Pancreas (tissue), 10 donors: ENCODE results near the gene CEACAM18. TPM values are rescaled to one million over a fixed set of nuclear protein-coding genes. Genes with fewer than 3 reads are reported as not detected.

Experiments used
- ATAC-seq, 4 donors: fragments of 200-7000 bp; cut with Tn5 transposase; one replicate each; pipeline versions ENCODE4 v1.8.0 to v1.9.1; 2020; ENCODE audit warnings: mild to moderate bottlenecking in 4 of 4, moderate library complexity in 4 of 4
- DNase-seq, 6 donors: peaks; one replicate each; pipeline ENCODE4 v3.0.0-alpha.2; 2020
- FAIRE-seq: peaks from 2 replicates; lab custom pipeline; 2012; peaks lifted over from hg19 to GRCh38; lab: Jason Lieb, UNC
- H3K27ac ChIP-seq, 4 donors: fragments of 200-600 bp; sonication (generic); 1 replicate in 3 of 4; 2 replicates in 1 of 4; pipeline versions ENCODE4 v1.5.0 to v1.8.0; 2020
- H3K27me3 ChIP-seq, 4 donors: fragments of 200-600 bp; one replicate each; pipeline ENCODE4 v1.8.0; 2021
- H3K36me3 ChIP-seq, 3 donors: fragments of 200-600 bp; sonication (generic) in 1 of 3; one replicate each; pipeline versions ENCODE4 v1.5.0 to v1.8.0; 2020 to 2021
- H3K4me1 ChIP-seq, 3 donors: fragments of 200-600 bp; one replicate each; pipeline ENCODE4 v1.8.0; 2021
- H3K4me3 ChIP-seq, 4 donors: fragments of 200-600 bp; sonication (generic) in 2 of 4; one replicate each; pipeline versions ENCODE4 v1.5.0 to v1.8.0; 2020 to 2021
- H3K9me3 ChIP-seq, 4 donors: fragments of 200-600 bp; one replicate each; pipeline ENCODE4 v1.8.0; 2021
- WGBS, 2 donors: extraction: QIAGEN DNeasy Blood & Tissue Kit; methylation state at CpG; one replicate each; pipeline ENCODE4 v1.1.7; 2013; 5-methylcytosine and 5-hydroxymethylcytosine counted together
- intact Hi-C, 3 donors: fragments of 100-400 bp; cut with DNase I; formaldehyde crosslinking; loops; one replicate each; pipeline versions ENCODE4 v1.11.1 to v1.14.2; 2022
- polyA plus RNA-seq, 2 donors: library from polyadenylated mRNA; stranded (reverse); fragments of 200-250 nt; gene quantifications; one replicate each; pipeline ENCODE4 v1.2.3, GENCODE V29; 2013
- total RNA-seq, 6 donors: library from RNA; stranded (reverse); fragmentation: NEBNext Ultra II Directional in 4 of 6; extraction: Animal tissue kit (Norgen Biotek cat#: 25700) in 4 of 6; gene quantifications; one replicate each; pipeline versions ENCODE4 v1.2.1 to v1.2.4, GENCODE V29; 2021 to 2023
- TF ChIP-seq, protein P1 (sequence below), 4 donors: fragments of 200-600 bp; sonication (generic) in 3 of 4; IDR thresholded peaks; one replicate each; pipeline versions ENCODE4 v1.5.0 to v1.8.0; 2021; ENCODE audit warnings: antibody characterized with exemption in 4 of 4
- donor health status: healthy with polysubstance abuse.
- donor health status: DM: no; HTN: no; CAD: no; lungs with moderate emphysema.
- donor health status: DM: no; HTN: no; CAD: no.
- donor health status: control.
- donor health status: control.
- donor health status: Bipolar disorder and iron deficiency.
- donor health status: DM: yes; HTN: yes; CAD: no.
- donor health status: DM: no; HTN: no; CAD: no.
- donor health status: DM: no; HTN: no; CAD: no.
- donor health status: DM: yes; HTN: yes; CAD: no.

Gene CEACAM18
- total and polyA plus RNA-seq, 8 donors: not detected

DNA sequence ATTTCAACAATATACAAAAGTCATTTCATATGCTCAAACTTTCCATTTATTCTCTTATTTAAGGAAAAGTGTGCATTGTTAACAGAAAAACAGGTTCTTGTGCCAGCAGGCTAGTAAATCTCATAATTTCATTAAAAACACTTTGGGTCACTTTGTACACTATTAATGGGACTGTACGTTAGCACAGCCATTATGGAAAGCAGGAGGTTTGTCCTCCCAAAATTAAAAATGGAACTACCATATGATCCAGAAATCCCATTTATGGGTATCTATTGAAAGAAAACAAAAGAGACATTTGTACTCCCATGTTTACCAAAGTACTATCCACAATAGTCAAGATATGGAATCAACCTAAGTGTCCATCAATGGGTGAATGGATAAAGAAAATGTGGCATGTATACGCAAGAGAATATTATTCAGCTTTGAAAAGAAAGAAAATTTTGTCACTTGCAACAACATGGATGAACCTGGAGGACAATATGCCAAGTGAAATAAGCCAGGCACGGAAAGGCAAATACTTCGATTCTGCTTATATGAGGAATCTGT is 61.6 kb downstream of the CEACAM18 start:
- 57 to 69% methylated on average over 4 of the region's 4 CpGs for WGBS, 2 donors
- ATAC-seq (no peak), DNase-seq (no peak), FAIRE-seq (no peak)
- intact Hi-C loops: no loop called here
- Histone ChIP-seq H3K36me3 (no peaks in the 10 kb centered on the region), H3K4me3 (no peak overlapping the region), H3K27ac (no peak overlapping the region), H3K27me3 (peaks cover 0 to 12% (median 0%) of the 10 kb centered on the region in 4 donors), H3K9me3 (no peaks in the 10 kb centered on the region), H3K4me1 (no peaks in the 10 kb centered on the region)
- TF ChIP-seq, protein P1, sequence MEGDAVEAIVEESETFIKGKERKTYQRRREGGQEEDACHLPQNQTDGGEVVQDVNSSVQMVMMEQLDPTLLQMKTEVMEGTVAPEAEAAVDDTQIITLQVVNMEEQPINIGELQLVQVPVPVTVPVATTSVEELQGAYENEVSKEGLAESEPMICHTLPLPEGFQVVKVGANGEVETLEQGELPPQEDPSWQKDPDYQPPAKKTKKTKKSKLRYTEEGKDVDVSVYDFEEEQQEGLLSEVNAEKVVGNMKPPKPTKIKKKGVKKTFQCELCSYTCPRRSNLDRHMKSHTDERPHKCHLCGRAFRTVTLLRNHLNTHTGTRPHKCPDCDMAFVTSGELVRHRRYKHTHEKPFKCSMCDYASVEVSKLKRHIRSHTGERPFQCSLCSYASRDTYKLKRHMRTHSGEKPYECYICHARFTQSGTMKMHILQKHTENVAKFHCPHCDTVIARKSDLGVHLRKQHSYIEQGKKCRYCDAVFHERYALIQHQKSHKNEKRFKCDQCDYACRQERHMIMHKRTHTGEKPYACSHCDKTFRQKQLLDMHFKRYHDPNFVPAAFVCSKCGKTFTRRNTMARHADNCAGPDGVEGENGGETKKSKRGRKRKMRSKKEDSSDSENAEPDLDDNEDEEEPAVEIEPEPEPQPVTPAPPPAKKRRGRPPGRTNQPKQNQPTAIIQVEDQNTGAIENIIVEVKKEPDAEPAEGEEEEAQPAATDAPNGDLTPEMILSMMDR (IDR thresholded peaks at IDR 0.05): no peak

Other genes starting within 250 kb of the CEACAM18 start
- not detected for gene SIGLECL1, start 227.5 kb upstream of the CEACAM18 start, total RNA-seq
- not detected for gene SIGLECL1, start 227.5 kb upstream of the CEACAM18 start, polyA plus RNA-seq
- gene IGLON5, start 166.9 kb upstream of the CEACAM18 start, total RNA-seq: under 1 TPM in 2 of 6 donors, not detected in 4; 0.06 to 0.09 TPM
- gene IGLON5, start 166.9 kb upstream of the CEACAM18 start, polyA plus RNA-seq: under 1 TPM; 0.07 to 0.08 TPM
- 1 to 10 TPM in 1 of 6 donors, under 1 TPM in 4, not detected in 1; 0.16 to 1.1 (median 0.35) TPM for gene VSIG10L, start 136.4 kb upstream of the CEACAM18 start, total RNA-seq
- gene VSIG10L, start 136.4 kb upstream of the CEACAM18 start, polyA plus RNA-seq: under 1 TPM; 0.94 to 0.99 TPM
- 10 to 100 TPM; 34.0 to 50.2 (median 45.0) TPM for gene ETFB, start 112.2 kb upstream of the CEACAM18 start, total RNA-seq
- 10 to 100 TPM; 56.3 to 77.4 TPM for gene ETFB, start 112.2 kb upstream of the CEACAM18 start, polyA plus RNA-seq
- gene CLDND2, start 109.5 kb upstream of the CEACAM18 start, total RNA-seq: 1 to 10 TPM in 1 of 6 donors, under 1 TPM in 4, not detected in 1; 0.46 to 1.5 (median 0.61) TPM
- gene CLDND2, start 109.5 kb upstream of the CEACAM18 start, polyA plus RNA-seq: 1 to 10 TPM; 4.3 to 7.7 TPM
- 1 to 10 TPM in 3 of 6 donors, under 1 TPM in 1, not detected in 2; 0.98 to 2.1 (median 1.3) TPM for gene NKG7, start 105.9 kb upstream of the CEACAM18 start, total RNA-seq
- under 1 TPM; 0.56 to 0.80 TPM for gene NKG7, start 105.9 kb upstream of the CEACAM18 start, polyA plus RNA-seq
- not detected for gene LIM2, start 90.6 kb upstream of the CEACAM18 start, total RNA-seq
- gene LIM2, start 90.6 kb upstream of the CEACAM18 start, polyA plus RNA-seq: not detected
- gene C19orf84, start 87.9 kb upstream of the CEACAM18 start, total RNA-seq: not detected
- gene C19orf84, start 87.9 kb upstream of the CEACAM18 start, polyA plus RNA-seq: not detected
- 10 to 100 TPM in 1 of 6 donors, 1 to 10 TPM in 3, under 1 TPM in 2; 0.08 to 10.1 (median 2.8) TPM for gene SIGLEC10, start 60.9 kb upstream of the CEACAM18 start, total RNA-seq
- under 1 TPM; 0.52 to 0.53 TPM for gene SIGLEC10, start 60.9 kb upstream of the CEACAM18 start, polyA plus RNA-seq
- 1 to 10 TPM in 1 of 6 donors, under 1 TPM in 3, not detected in 2; 0.12 to 3.8 (median 0.23) TPM for gene SIGLEC8, start 20.1 kb upstream of the CEACAM18 start, total RNA-seq
- under 1 TPM; 0.07 to 0.19 TPM for gene SIGLEC8, start 20.1 kb upstream of the CEACAM18 start, polyA plus RNA-seq
- gene SIGLEC12, start 23.3 kb downstream of the CEACAM18 start, total RNA-seq: under 1 TPM in 3 of 6 donors, not detected in 3; 0.12 to 0.19 (median 0.14) TPM
- not detected for gene SIGLEC12, start 23.3 kb downstream of the CEACAM18 start, polyA plus RNA-seq
- under 1 TPM in 3 of 6 donors, not detected in 3; 0.16 to 0.67 (median 0.31) TPM for gene SIGLEC6, start 53.1 kb downstream of the CEACAM18 start, total RNA-seq
- gene SIGLEC6, start 53.1 kb downstream of the CEACAM18 start, polyA plus RNA-seq: under 1 TPM in 1 of 2 donors, not detected in 1; 0.21 TPM
- 1 to 10 TPM; 3.0 to 8.0 (median 4.6) TPM for gene ZNF175, start 92.7 kb downstream of the CEACAM18 start, total RNA-seq
- gene ZNF175, start 92.7 kb downstream of the CEACAM18 start, polyA plus RNA-seq: 1 to 10 TPM; 2.0 to 2.6 TPM
- gene SIGLEC5, start 151.9 kb downstream of the CEACAM18 start, total RNA-seq: under 1 TPM in 1 of 6 donors, not detected in 5; 0.37 TPM
- under 1 TPM; 0.05 to 0.11 TPM for gene SIGLEC5, start 151.9 kb downstream of the CEACAM18 start, polyA plus RNA-seq
- 1 to 10 TPM in 4 of 6 donors, under 1 TPM in 1, not detected in 1; 0.37 to 5.0 (median 1.6) TPM for gene SIGLEC14, start 168.3 kb downstream of the CEACAM18 start, total RNA-seq
- under 1 TPM; 0.12 to 0.27 TPM for gene SIGLEC14, start 168.3 kb downstream of the CEACAM18 start, polyA plus RNA-seq
- 10 to 100 TPM in 1 of 6 donors, 1 to 10 TPM in 5; 3.8 to 12.4 (median 5.9) TPM for gene SPACA6, start 214.8 kb downstream of the CEACAM18 start, total RNA-seq
- gene SPACA6, start 214.8 kb downstream of the CEACAM18 start, polyA plus RNA-seq: 10 to 100 TPM; 27.2 to 29.4 TPM
- gene HAS1, start 245.5 kb downstream of the CEACAM18 start, total RNA-seq: under 1 TPM in 4 of 6 donors, not detected in 2; 0.06 to 0.58 (median 0.36) TPM
- gene HAS1, start 245.5 kb downstream of the CEACAM18 start, polyA plus RNA-seq: 1 to 10 TPM in 1 of 2 donors, under 1 TPM in 1; 0.54 to 1.3 TPM